Activated T-helper 1 cell treated with anti-CD3 and anti-CD28 coated beads, Interleukin-2, amount 50 U/mL, for 16 hours (primary cell): ENCODE data around the gene CHI3L1.

ENCODE experiments used
- DNase-seq, 2 donors: peaks; one replicate each; pipeline ENCODE4 v3.0.0-alpha.2; 2020; ENCODE audit warnings: low read depth in 1 of 2, low spot score in 1 of 2

CHI3L1 gene

DNA sequence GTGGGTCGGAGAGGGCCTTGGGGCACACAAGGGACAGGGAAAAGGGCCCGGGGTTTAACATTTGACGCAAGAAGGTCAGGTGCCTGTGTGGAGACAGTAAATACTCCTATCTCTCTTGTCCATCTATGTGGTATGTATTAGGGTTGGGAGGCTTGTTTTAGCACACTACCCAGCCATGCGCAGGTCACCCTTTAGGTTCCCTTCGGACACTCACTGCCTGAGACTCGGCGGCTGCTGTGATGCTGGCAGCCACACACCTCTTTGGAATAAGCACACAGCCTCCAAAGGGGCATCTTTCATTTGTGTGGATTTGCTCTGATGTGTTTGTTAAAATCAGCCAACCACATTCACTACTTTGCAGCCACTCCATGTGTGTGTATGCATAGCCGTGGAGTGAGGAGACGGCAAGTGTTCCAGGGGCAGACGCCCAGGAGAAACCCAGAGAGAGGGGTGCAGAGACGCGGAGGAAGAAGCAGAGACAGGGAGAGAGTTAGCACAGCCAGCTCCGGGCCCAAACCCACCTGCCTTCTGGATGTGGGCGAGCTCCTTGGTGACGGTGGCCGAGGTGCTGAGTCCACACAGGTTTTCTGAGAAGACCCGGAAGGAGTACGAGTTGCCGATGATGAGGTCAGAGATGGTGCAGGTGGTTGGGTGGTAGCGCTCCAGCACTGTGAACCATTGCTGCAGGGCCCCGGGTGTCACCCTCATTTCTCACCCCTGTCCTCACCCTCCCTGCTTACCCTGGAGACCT is 16.6 kb downstream of the CHI3L1 start:
- DNase-seq: no peak

GRCh38 chr1:203168991-203169390 is 17.5 kb downstream of the CHI3L1 start:
- no peak for DNase-seq

DNA sequence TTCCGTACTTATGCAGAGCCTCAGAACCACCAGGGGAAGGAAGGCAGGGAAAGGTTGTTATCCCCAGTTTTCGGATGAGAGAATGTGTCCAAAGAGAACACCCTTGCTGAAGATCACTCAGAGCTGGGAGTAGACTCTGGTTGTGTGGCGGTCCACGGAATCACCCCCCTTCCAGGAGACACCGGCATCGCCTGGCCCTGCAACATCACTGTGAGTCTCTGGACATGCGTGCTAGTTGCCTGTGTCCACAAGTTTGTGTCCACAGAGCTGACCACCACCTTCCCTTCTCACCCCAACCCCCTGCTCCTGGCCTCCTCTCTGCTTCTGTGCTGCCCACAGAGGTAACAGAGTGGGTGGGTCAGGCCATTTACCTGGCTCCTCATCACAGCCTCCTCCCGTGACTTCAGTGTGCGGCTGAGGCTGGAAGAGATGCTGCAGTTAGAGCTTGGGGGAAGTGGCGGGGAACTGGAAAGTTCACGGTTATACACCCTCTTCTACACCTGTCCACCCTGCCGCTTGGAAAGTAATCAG is 18.2 kb downstream of the CHI3L1 start:
- no peak for DNase-seq

DNA sequence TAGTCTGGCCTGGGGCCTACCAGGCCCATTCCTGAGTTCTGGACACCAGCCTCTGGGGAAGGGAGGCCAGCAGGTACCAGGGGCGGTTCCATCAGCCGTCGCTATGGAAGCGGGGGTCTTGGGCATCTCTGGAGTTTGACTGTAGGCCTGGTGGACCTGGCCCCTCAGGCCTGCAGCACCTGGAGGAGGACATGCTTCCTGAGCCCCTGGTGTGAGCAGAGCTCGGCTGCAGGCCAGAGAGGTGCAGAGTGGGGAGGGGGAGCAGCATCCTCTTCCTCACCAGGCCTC is 18.6 kb downstream of the CHI3L1 start:
- no peak for DNase-seq

DNA sequence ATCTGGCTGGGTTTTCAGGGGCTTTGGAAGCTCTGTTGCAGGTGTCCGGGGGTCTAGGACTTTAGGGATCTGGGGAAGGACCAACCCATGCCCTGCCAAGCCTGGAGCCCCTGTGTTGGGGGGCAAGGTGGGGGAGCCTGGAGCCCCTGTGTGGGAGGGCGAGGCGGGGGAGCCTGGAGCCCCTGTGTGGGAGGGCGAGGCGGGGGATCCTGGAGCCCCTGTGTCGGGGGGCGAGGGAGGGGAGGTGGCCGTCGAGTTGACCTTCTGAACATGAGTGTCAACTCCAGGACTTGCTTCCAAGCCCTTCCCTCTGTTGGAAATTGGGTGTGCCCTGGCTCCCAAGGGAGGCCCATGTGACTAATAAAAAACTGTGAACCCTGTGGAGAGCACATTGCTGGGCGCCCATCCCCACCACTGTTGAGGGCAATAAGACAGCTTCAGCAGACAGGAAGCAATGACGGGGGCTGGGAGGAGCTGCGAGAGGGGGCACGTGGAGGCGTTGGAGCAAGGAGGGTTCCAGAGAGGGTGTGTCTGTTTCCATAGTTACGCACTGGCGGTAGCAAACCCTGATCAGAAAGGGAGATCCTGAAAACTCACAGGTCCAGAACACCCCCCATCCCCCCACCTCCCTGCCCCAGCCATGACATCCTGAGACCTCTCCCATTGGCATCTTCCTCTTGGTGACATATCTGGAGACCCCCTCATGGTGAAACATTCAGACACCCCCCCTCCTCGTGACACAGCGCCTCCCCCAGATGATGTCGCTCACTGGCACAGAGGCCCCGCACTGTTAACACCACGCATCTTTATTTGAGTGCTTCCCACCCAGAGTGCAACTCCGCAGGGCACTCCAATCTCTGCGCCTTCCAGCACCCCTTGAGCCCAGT is 19.2 kb downstream of the CHI3L1 start:
- no peak for DNase-seq

- no peak for DNase-seq
Measured at GRCh38 chr1:203166192-203166940, 20.1 kb downstream of the CHI3L1 start.

DNA sequence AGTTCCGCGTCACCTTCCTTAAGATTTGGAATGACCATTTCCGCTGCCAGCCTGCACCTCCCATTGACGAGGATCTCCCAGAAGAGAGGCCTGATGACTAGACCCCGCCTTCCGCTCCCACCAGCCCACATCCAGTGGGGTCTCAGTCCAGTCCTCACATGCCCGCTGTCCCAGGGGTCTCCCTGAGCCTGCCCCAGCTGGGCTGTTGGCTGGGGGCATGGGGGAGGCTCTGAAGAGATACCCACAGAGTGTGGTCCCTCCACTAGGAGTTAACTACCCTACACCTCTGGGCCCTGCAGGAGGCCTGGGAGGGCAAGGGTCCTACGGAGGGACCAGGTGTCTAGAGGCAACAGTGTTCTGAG is 20.7 kb downstream of the CHI3L1 start:
- DNase-seq: no peak

DNA sequence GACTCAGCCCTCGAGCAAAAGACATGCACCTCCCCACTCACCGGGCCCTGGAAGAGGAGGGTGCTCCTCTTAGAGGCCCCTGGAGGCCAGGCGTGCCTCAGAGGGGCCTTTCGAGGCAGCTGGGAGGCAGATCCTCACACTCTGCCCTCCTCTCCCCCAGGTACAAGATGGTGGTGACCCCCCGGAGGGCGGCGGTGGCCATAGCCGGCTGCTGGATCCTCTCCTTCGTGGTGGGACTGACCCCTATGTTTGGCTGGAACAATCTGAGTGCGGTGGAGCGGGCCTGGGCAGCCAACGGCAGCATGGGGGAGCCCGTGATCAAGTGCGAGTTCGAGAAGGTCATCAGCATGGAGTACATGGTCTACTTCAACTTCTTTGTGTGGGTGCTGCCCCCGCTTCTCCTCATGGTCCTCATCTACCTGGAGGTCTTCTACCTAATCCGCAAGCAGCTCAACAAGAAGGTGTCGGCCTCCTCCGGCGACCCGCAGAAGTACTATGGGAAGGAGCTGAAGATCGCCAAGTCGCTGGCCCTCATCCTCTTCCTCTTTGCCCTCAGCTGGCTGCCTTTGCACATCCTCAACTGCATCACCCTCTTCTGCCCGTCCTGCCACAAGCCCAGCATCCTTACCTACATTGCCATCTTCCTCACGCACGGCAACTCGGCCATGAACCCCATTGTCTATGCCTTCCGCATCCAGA is 21.3 kb downstream of the CHI3L1 start:
- DNase-seq: no peak

GRCh38 chr1:203163891-203164635 is 22.4 kb downstream of the CHI3L1 start:
- no peak for DNase-seq

GRCh38 chr1:203162403-203162802 is 24.1 kb downstream of the CHI3L1 start:
- DNase-seq: no peak

DNA sequence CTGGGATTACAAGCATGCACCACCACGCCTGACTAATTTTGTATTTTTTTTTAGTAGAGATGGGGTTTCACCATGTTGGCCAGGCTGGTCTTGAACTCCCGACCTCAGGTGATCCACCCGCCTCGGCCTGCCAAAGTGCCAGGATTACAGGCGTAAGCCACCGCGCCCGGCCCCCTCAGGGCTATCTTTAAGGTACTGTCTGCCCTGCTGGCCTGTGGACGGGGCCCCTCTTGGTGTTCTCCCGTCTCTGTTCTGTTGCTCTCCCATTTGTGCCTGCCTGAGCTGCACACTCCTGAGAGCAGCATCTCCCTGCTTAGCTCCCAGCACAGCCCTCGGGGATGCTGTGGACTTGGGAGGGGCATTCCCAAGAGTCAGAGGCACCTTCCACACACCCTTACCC is 24.8 kb downstream of the CHI3L1 start:
- DNase-seq: no peak

GRCh38 chr1:203161175-203161574 is 25.3 kb downstream of the CHI3L1 start:
- DNase-seq: no peak

DNA sequence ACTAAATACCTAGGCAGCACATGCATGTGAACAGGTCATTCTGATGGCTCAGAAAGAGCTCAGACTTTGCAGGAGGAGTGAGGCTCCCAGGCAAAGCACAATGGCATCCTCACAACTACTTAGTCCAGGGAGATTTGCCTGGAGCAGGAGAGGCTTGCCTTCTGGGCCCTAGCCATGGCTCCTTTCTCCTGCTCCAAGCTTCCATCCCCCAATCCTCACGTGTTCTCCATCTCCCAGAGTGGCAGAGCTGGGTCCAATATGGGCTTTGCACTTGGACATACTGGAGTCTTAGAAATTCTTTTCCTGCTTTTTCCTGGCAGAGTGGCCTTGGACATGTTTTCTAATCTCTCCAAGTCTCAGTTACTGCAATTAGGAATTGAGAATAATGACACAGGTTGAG is 26.7 kb downstream of the CHI3L1 start:
- no peak for DNase-seq

- DNase-seq: no peak
Measured at GRCh38 chr1:203158960-203159665, 27.4 kb downstream of the CHI3L1 start.

DNA sequence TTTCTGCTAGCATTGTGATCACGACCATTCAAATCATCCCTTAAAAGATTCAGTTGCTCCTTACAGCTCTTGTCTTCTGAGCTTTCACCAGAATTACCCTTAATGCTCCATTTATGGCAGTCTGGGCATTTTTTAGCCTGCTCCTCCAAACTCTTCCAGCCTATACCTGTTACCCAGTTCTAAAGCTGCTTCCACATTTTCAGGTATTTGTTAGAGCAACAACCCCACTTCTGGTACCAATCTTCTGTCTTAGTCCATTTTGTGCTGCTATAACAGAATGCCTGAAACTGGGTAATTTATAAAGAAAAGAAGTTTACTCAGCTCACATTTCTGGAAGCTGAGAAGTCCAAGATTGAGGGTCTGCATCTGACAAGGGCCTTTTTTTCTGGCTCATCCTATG is 28.1 kb downstream of the CHI3L1 start:
- DNase-seq: no peak

GRCh38 chr1:203156280-203156679 is 30.2 kb downstream of the CHI3L1 start:
- no peak for DNase-seq

DNA sequence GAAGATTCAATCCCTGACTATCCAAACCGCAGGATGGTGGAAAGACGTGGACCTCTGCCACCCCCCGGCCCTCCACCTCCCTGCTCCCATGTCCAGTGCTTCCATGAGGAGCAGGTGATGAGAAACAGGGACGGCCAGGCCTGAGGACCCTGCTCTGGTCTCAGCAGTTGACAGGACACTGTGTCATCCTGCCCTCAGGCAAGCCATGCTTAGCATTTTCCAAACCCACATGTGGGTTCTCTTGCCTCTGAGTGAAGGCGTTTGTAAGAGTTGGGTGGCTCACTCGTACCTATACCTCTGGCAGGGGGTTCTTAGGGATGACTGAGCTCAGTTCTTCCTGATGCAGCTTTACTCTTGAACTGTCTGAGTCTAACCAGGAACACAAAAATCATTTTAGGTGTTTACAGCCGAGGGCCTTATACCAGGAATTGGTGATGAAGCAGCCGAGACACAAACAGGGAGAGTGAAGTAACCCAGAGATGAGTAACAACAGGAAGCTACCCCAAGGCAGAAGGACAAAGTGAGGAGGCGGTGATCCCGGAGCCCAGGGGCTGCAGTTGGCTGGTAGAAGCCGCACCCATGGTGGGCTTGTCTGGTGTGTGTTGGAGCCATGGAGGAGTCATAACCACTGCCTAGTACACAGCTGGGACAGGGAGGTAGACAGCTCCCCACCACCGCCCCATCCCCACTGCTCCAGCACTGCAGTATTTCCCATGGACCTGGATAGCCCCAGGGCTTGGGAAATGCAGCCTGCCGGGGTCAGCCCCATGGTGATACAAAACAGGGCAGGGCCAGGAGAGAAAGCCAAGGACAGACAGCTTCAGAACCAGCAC is 32.3 kb downstream of the CHI3L1 start:
- no peak for DNase-seq

DNA sequence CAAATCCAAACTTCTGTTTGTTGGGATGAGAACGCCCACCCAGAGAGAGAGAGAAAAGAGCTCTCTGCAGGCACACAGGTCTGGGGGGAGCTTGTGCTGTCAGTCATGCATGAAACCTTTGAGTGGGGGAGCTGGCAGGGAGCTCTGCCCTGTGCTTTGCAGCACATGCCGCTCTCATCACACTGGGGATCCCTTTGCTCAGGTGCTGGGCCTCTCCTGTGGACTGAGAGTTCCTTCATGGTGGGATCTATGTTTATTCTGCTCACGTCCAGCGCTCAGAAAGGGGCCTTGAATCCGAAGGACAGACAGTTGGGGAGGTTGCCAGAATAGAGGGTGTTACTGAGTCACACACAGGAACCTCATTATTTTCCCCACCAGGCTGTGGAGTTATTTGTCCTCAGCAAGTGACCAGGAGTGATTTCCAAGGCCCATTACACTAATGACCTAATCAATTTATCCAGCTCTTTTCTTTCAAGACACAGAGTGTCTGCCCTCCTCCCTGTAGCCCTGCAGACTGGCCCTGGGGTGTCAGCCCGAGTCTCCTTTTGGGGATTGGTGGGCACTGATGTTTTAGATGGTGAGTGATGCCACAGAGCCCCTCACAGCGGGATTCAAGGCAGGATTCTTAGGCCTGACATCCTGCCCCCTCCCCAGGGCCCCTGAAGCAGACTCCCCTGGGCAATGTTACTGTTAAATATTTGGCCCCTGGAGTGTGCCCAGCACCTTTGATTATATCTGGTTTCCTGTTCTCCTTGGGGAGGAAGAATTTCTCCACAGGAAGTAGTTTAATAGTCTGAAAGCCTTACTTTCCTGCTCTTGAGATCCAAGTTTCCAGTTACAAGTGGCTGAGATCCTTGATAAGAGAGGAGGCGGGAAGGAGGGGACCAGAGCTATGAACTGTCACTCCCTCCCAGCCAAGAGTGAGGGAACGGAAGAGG is 33.2 kb downstream of the CHI3L1 start:
- no peak for DNase-seq
